ENCODE results near the gene MPZL3. TPM values are rescaled to one million over a fixed set of nuclear protein-coding genes. Genes with fewer than 3 reads are reported as not detected.

Gene MPZL3
- total and polyA plus RNA-seq, 2 experiments from 2014 or later = 0.92 to 2.9 TPM

GRCh38 chr11:118247041-118247440 is 5.1 kb downstream of the MPZL3 start:
- Histone ChIP-seq H4K20me1 (replicated peaks; ENCODE audit: insufficient read depth) (no peaks in the 10 kb centered on the region), H3K4me2 (no peak overlapping the region), H3K9me2 (ENCODE audit: insufficient read depth) (no peaks in the 10 kb centered on the region), H3K4me3 (no peak overlapping the region), H3K79me2 (replicated peaks; ENCODE audit: insufficient read depth) (no peaks in the 10 kb centered on the region), H3F3A (replicated peaks; ENCODE audit: low read depth) (no peaks in the 10 kb centered on the region), H3K36me3 (ENCODE audit: insufficient read depth) (no peaks in the 10 kb centered on the region), H3K27me3 (ENCODE audit: insufficient read depth) (peaks cover 11% of the 10 kb centered on the region; the same call in 1 of the 2 replicates), H2AFZ (no peak overlapping the region), H3K27ac (ENCODE audit: low read depth) (no peak overlapping the region), H3K4me1 (ENCODE audit: insufficient read depth) (peaks cover 7% of the 10 kb centered on the region; the same call in 1 of the 2 replicates)
- ATAC-seq (no peak), DNase-seq (ENCODE audit: low spot score) (no peak)
- Mint-ChIP-seq H3K27me3 (ENCODE audit: insufficient read depth, low read depth, poor library complexity) (peaks cover 11% of the 10 kb centered on the region), H3K4me1 (peaks cover 14% of the 10 kb centered on the region), H3K27ac (no peak overlapping the region), H3K9me3 (no peaks in the 10 kb centered on the region; the same call in 2 of the 3 replicates), H3K36me3 (ENCODE audit: low read depth) (no peaks in the 10 kb centered on the region), H3K4me3 (no peak overlapping the region)
- no peak for TF ChIP-seq STAT1 (IDR thresholded peaks at IDR 0.05; ENCODE audit: unreplicated experiment)
- TF ChIP-seq CTCF (conservative IDR thresholded peaks at IDR 0.05; ENCODE audit: low read depth in 2 of 2) = no peak
- TF ChIP-seq, protein P1, sequence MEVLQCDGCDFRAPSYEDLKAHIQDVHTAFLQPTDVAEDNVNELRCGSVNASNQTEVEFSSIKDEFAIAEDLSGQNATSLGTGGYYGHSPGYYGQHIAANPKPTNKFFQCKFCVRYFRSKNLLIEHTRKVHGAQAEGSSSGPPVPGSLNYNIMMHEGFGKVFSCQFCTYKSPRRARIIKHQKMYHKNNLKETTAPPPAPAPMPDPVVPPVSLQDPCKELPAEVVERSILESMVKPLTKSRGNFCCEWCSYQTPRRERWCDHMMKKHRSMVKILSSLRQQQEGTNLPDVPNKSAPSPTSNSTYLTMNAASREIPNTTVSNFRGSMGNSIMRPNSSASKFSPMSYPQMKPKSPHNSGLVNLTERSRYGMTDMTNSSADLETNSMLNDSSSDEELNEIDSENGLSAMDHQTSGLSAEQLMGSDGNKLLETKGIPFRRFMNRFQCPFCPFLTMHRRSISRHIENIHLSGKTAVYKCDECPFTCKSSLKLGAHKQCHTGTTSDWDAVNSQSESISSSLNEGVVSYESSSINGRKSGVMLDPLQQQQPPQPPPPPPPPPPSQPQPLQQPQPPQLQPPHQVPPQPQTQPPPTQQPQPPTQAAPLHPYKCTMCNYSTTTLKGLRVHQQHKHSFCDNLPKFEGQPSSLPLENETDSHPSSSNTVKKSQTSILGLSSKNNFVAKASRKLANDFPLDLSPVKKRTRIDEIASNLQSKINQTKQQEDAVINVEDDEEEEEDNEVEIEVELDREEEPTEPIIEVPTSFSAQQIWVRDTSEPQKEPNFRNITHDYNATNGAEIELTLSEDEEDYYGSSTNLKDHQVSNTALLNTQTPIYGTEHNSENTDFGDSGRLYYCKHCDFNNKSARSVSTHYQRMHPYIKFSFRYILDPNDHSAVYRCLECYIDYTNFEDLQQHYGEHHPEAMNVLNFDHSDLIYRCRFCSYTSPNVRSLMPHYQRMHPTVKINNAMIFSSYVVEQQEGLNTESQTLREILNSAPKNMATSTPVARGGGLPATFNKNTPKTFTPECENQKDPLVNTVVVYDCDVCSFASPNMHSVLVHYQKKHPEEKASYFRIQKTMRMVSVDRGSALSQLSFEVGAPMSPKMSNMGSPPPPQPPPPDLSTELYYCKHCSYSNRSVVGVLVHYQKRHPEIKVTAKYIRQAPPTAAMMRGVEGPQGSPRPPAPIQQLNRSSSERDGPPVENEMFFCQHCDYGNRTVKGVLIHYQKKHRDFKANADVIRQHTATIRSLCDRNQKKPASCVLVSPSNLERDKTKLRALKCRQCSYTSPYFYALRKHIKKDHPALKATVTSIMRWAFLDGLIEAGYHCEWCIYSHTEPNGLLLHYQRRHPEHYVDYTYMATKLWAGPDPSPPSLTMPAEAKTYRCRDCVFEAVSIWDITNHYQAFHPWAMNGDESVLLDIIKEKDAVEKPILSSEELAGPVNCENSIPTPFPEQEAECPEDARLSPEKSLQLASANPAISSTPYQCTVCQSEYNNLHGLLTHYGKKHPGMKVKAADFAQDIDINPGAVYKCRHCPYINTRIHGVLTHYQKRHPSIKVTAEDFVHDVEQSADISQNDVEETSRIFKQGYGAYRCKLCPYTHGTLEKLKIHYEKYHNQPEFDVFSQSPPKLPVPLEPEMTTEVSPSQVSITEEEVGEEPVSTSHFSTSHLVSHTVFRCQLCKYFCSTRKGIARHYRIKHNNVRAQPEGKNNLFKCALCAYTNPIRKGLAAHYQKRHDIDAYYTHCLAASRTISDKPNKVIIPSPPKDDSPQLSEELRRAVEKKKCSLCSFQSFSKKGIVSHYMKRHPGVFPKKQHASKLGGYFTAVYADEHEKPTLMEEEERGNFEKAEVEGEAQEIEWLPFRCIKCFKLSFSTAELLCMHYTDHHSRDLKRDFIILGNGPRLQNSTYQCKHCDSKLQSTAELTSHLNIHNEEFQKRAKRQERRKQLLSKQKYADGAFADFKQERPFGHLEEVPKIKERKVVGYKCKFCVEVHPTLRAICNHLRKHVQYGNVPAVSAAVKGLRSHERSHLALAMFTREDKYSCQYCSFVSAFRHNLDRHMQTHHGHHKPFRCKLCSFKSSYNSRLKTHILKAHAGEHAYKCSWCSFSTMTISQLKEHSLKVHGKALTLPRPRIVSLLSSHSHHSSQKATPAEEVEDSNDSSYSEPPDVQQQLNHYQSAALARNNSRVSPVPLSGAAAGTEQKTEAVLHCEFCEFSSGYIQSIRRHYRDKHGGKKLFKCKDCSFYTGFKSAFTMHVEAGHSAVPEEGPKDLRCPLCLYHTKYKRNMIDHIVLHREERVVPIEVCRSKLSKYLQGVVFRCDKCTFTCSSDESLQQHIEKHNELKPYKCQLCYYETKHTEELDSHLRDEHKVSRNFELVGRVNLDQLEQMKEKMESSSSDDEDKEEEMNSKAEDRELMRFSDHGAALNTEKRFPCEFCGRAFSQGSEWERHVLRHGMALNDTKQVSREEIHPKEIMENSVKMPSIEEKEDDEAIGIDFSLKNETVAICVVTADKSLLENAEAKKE (CRISPR knock-in tag; IDR thresholded peaks at IDR 0.05) = no peak
- TF ChIP-seq, protein P2, sequence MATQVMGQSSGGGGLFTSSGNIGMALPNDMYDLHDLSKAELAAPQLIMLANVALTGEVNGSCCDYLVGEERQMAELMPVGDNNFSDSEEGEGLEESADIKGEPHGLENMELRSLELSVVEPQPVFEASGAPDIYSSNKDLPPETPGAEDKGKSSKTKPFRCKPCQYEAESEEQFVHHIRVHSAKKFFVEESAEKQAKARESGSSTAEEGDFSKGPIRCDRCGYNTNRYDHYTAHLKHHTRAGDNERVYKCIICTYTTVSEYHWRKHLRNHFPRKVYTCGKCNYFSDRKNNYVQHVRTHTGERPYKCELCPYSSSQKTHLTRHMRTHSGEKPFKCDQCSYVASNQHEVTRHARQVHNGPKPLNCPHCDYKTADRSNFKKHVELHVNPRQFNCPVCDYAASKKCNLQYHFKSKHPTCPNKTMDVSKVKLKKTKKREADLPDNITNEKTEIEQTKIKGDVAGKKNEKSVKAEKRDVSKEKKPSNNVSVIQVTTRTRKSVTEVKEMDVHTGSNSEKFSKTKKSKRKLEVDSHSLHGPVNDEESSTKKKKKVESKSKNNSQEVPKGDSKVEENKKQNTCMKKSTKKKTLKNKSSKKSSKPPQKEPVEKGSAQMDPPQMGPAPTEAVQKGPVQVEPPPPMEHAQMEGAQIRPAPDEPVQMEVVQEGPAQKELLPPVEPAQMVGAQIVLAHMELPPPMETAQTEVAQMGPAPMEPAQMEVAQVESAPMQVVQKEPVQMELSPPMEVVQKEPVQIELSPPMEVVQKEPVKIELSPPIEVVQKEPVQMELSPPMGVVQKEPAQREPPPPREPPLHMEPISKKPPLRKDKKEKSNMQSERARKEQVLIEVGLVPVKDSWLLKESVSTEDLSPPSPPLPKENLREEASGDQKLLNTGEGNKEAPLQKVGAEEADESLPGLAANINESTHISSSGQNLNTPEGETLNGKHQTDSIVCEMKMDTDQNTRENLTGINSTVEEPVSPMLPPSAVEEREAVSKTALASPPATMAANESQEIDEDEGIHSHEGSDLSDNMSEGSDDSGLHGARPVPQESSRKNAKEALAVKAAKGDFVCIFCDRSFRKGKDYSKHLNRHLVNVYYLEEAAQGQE (IDR thresholded peaks at IDR 0.05; ENCODE audit: unreplicated experiment) = no peak
- no peak for TF ChIP-seq CREB1 (CRISPR knock-in tag; IDR thresholded peaks at IDR 0.05; ENCODE audit: low read depth)
- TF ChIP-seq NANOG (IDR thresholded peaks at IDR 0.05; ENCODE audit: borderline replicate concordance) = no peak
- TF ChIP-seq EZH2 (IDR thresholded peaks at IDR 0.05; ENCODE audit: low read depth, unreplicated experiment) = no peak
- TF ChIP-seq ZNF114 (CRISPR knock-in tag; IDR thresholded peaks at IDR 0.05) = no peak
- TF ChIP-seq, protein P3, sequence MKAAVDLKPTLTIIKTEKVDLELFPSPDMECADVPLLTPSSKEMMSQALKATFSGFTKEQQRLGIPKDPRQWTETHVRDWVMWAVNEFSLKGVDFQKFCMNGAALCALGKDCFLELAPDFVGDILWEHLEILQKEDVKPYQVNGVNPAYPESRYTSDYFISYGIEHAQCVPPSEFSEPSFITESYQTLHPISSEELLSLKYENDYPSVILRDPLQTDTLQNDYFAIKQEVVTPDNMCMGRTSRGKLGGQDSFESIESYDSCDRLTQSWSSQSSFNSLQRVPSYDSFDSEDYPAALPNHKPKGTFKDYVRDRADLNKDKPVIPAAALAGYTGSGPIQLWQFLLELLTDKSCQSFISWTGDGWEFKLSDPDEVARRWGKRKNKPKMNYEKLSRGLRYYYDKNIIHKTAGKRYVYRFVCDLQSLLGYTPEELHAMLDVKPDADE (IDR thresholded peaks at IDR 0.05) = no peak
- no peak for TF ChIP-seq JUNB (IDR thresholded peaks at IDR 0.05; ENCODE audit: unreplicated experiment)
- no peak for TF ChIP-seq POLR2AphosphoS5 (IDR thresholded peaks at IDR 0.05; ENCODE audit: low read depth)
- no peak for TF ChIP-seq ZNF331 (CRISPR knock-in tag; IDR thresholded peaks at IDR 0.05; ENCODE audit: low read depth)

All from GM23338 (cell line).